Measurements from ENCODE around the gene KCNK2. TPM values are rescaled to one million over a fixed set of nuclear protein-coding genes. Genes with fewer than 3 reads are reported as not detected.
"Not testable (repeated sequence)": the region's sequence is repeated elsewhere in the genome, so short reads cannot be mapped to it uniquely, and the experiment has no call there.

Gene KCNK2
- polyA plus RNA-seq, 4 donors: 1.8 to 3.1 (median 2.0) TPM

- DNase-seq (ENCODE audit: low read depth in 4 of 4, low spot score in 2 of 4): no peak
Measured at GRCh38 chr1:215147024-215147423, 64.5 kb downstream of the KCNK2 start.

GRCh38 chr1:215151841-215152549, 69.5 kb downstream of the KCNK2 start:
- no peak for DNase-seq (ENCODE audit: low read depth in 4 of 4, low spot score in 2 of 4)

GRCh38 chr1:215156232-215156631, 73.7 kb downstream of the KCNK2 start:
- no peak for DNase-seq (ENCODE audit: low read depth in 4 of 4, low spot score in 2 of 4)

- no peak for DNase-seq (ENCODE audit: low read depth in 4 of 4, low spot score in 2 of 4)
Measured at GRCh38 chr1:215160351-215160750, 77.8 kb downstream of the KCNK2 start.

GRCh38 chr1:215163144-215163543, 80.6 kb downstream of the KCNK2 start:
- DNase-seq (ENCODE audit: low read depth in 4 of 4, low spot score in 2 of 4): not testable (repeated sequence)

- DNase-seq (ENCODE audit: low read depth in 4 of 4, low spot score in 2 of 4): no peak
Measured at GRCh38 chr1:215166886-215167285, 84.3 kb downstream of the KCNK2 start.

- no peak for DNase-seq (ENCODE audit: low read depth in 4 of 4, low spot score in 2 of 4)
Measured at GRCh38 chr1:215181518-215181917, 99.0 kb downstream of the KCNK2 start.

GRCh38 chr1:215185067-215185620, 102.6 kb downstream of the KCNK2 start:
- DNase-seq (ENCODE audit: low read depth in 4 of 4, low spot score in 2 of 4): no peak

- DNase-seq (ENCODE audit: low read depth in 4 of 4, low spot score in 2 of 4): no peak
Measured at GRCh38 chr1:215188302-215188950, 105.9 kb downstream of the KCNK2 start.

- DNase-seq (ENCODE audit: low read depth in 4 of 4, low spot score in 2 of 4): no peak
Measured at GRCh38 chr1:215192306-215192705, 109.8 kb downstream of the KCNK2 start.

- no peak for DNase-seq (ENCODE audit: low read depth in 4 of 4, low spot score in 2 of 4)
Measured at GRCh38 chr1:215198021-215198420, 115.5 kb downstream of the KCNK2 start.

- DNase-seq (ENCODE audit: low read depth in 4 of 4, low spot score in 2 of 4): no peak
Measured at GRCh38 chr1:215200121-215200520, 117.6 kb downstream of the KCNK2 start.

- peak in 2 of 4 donors; percentile 4 to 8 for DNase-seq (ENCODE audit: low read depth in 4 of 4, low spot score in 2 of 4)
Measured at GRCh38 chr1:215201283-215201682, 118.7 kb downstream of the KCNK2 start.

- DNase-seq (ENCODE audit: low read depth in 4 of 4, low spot score in 2 of 4): no peak
Measured at GRCh38 chr1:215202868-215203267, 120.3 kb downstream of the KCNK2 start.

GRCh38 chr1:215210167-215210566, 127.6 kb downstream of the KCNK2 start:
- no peak for DNase-seq (ENCODE audit: low read depth in 4 of 4, low spot score in 2 of 4)

- no peak for DNase-seq (ENCODE audit: low read depth in 4 of 4, low spot score in 2 of 4)
Measured at GRCh38 chr1:215215846-215216245, 133.3 kb downstream of the KCNK2 start.

- DNase-seq (ENCODE audit: low read depth in 4 of 4, low spot score in 2 of 4): no peak
Measured at GRCh38 chr1:215219372-215219771, 136.8 kb downstream of the KCNK2 start.

- DNase-seq (ENCODE audit: low read depth in 4 of 4, low spot score in 2 of 4): no peak
Measured at GRCh38 chr1:215220346-215220745, 137.8 kb downstream of the KCNK2 start.

GRCh38 chr1:215226757-215227156, 144.2 kb downstream of the KCNK2 start:
- no peak for DNase-seq (ENCODE audit: low read depth in 4 of 4, low spot score in 2 of 4)

GRCh38 chr1:215228193-215228592, 145.7 kb downstream of the KCNK2 start:
- no peak for DNase-seq (ENCODE audit: low read depth in 4 of 4, low spot score in 2 of 4)

- DNase-seq (ENCODE audit: low read depth in 4 of 4, low spot score in 2 of 4): no peak
Measured at GRCh38 chr1:215241451-215241850, 158.9 kb downstream of the KCNK2 start.

All from left renal cortex interstitium (tissue), 4 donors.